Islet of Langerhans (tissue), 1 donor: ENCODE data around the gene DUSP1.
"Not testable (repeated sequence)": the region's sequence is repeated elsewhere in the genome, so short reads cannot be mapped to it uniquely, and the experiment has no call there.

Experiments used
- FAIRE-seq: peaks from one replicate; lab custom pipeline; 2011; peaks lifted over from hg19 to GRCh38; lab: Jason Lieb, UNC

The DUSP1 gene

DNA sequence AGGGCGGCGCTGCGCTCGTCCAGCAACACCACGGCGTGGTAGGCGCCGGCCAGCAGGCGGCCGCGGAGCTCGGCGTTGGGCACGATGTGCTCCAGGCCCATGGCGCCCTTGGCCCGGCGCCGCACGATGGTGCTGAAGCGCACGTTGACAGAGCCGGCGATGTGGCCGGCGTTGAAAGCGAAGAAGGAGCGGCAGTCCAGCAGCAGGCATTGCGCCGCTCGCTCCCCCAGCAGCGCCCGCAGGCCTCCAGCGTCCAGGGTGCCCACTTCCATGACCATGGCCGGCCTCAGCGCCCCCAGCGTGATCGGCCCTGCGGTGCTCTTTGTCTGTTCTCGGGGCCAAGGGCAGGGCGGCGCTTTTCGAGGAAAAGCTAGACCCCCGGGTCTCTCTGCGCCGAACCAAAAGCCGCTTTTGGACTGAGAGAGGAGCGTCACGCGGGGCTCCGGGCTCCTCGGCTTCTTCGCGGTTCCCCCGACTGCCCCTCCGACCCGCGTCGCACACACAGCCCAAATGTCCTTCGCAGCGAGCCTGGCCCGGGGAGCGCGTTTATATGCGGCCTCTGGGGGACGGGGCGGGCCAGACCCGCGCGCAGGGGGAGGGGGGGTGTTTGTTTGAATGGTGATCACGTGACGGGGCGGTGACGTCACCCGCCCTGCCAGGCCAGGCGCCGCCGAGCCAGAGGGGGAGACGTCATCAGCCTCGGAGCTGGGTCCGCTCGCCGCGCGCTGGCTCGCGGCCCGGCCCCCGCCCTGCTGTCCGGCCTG, at the start of gene DUSP1:
DUSP1 (minus strand) TSS at position 521 of the 764 bp plus-strand sequence; CDS start at position 278, 243 bp downstream.
- FAIRE-seq, result no peak

- no peak for FAIRE-seq
These were observed 49.2 kb upstream of the DUSP1 start for GRCh38 chr5:172820046-172820767.

DNA sequence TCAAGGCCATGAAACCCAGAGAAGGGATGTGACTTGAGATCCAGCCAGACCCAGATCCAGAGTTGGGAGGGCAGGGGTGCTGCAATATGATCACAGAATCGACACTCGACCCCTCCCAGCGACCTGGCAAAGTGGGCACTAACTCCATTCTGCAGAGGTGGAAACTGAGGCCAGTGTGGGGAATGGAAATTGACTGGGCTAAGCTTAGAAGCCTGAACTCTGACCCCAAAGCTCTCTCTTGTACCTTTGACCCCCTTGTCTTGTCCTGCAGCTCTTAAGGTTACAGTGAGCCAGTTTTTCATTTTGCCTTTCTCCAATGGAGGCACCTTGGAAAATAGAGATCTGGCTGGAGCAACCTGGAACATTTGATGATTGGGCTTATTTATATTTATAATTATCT, 48.6 kb upstream of the DUSP1 start:
- FAIRE-seq, result no peak

DNA sequence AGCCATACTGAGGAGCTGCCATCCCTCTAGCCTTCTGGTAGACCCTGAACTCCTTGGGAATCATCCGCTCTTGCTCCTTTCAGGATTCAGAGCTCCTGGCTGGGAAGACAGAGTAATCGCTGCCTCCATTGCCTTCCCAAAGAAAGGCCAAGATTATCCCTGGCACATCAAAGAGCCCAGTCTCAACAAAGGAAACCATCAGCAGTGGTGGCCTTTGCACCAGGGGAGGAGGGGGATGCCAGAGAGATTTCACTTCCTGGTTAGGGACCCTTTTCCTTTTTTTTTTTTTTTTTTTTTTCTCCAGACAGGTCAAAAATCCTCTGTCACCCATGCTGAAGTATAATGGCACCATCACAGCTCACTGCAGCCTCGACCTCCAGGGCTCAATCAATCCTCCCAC, 47.1 kb upstream of the DUSP1 start:
- FAIRE-seq, result no peak

DNA sequence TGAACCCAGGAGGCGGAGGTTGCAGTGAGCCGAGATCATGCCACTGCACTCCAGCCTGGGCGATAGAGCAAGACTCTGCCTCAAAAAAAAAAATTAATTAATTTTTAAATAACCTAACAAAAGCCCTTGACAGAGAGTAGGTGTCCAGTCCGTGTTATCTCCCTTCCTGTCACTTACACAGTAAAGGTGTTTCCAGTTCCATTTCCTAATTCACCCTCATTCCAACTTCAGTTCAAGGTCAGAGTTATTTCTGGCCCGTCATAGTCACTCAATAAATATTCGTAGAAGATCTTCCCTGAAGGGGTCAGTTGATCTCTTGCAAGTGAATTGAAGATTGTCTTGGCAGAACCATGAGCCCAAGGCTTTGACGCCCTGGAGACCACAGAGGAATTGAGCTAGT, 46.7 kb upstream of the DUSP1 start:
- no peak for FAIRE-seq

GRCh38 chr5:172816925-172817562, 46.0 kb upstream of the DUSP1 start:
- no peak for FAIRE-seq

DNA sequence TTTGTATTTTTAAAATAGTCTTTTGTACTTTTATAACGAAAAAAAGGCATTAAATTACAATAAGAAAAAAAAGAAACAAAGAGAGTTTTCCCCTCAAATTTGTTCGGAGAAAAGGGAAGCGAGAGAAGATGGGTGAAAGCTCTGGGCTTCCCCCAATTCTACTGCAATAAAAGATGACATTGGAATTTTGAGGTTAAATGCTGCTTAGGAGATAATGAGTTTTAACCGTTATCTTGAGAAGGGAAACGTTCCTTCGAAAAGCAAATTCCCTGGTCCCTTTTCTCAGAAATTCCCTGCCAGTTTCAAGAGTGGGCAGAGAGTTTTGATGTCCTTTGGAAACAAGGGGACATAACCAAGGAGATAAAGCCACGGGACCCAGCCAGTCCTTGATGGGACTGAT, 44.6 kb upstream of the DUSP1 start:
- FAIRE-seq, result no peak

DNA sequence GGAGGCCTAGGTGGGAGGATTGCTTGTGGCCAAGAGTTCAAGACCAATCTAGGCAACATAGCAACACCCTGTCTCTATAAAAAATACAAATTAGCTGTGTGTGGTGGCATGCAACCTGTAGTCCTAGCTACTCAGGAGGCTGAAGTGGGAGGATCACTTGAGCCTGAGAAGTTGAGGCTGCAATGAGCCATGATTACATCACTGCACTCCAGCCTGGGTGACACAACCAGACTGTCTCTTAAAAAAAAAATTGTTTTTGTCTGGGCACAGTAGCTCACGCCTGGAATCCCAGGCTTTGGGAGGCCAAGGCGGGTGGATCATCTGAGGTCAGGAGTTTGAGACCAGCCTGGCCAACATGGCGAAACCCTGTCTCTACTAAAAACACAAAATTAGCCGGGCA, 40.0 kb upstream of the DUSP1 start:
- FAIRE-seq, result not testable (repeated sequence)

DNA sequence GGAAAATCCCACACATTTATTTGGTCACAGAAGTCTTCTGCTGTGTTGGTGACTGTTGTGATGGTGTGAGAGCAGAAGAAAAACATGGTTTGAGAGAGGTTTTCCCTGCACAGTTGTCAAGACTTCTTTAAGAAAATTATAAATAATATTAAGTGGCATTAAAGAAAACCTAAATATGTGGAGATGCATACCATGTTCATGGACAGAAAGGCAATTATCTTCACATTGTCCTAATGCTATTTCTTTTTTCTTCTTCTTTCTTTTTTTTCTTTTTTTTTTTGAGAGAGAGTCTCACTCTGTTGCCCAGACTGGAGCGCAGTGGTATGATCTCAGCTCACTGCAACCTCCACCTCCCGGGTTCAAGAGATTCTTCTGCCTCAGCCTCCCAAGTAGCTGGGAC, 38.8 kb upstream of the DUSP1 start:
- FAIRE-seq, result no peak

- FAIRE-seq, result no peak
These were observed 36.8 kb upstream of the DUSP1 start for GRCh38 chr5:172807766-172808311.

DNA sequence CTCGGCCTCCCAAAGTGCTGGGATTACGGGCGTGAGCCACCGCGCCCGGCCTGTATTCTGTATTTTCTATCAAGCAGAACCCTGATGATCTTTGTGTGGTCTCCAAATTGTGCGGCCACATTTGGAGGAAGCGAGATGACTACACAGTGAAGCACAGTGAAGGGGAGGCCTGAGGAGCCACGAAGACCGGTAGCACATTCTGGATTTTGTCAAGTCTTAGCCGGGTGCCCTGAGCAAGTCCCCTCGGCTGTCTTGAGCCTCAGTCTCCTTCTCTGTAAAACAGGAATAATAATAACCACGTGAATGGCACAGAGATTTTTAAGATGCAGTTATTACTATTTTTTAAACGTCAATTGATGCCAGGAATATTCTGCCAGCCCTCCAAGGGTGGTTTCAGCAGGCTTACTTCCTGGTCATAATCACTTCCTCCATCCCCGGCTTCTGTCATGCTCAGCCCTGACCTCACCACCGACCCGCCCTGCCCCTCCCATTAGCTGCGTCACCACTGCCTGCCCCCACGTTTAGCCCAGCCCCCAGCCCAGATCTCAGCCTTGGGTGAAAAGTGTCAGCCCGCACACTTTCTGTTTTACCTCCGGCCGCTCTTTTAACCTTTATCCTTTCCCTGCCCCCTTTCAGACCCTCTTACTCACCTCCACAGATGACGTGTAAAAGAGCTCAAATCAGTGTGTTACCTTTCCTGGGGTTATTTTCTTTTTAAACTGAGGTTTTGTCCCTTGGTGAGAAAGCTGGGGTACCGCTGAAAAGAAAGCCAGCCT, 36.1 kb upstream of the DUSP1 start:
- FAIRE-seq, result no peak

DNA sequence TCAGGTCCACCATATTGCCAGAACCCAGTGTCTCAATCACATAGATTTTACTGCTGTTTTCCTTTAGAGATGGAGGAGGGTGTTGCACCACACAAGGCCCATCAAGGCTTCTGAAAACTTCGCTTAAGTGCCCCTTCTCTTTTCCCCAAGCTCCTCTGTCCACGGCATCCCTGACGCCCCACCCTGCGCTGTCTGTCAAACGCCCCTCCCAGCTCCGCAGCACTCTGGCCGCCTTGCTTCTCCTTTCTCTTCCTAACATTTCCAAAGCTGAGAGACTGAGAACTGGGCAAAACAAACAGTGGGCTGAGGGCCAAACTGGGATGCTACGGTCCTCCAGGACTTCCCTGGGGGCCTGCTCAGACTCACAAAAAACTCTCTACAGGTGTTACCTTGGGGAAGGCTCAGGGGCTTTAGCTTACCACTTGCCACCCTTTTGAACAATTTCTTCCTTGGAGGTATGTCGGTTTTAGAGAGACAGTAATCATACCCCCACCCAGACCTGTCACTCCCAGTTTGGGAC, 34.8 kb upstream of the DUSP1 start:
- no peak for FAIRE-seq

GRCh38 chr5:172805018-172805683, 34.2 kb upstream of the DUSP1 start:
- no peak for FAIRE-seq

- no peak for FAIRE-seq
These were observed 31.7 kb upstream of the DUSP1 start for GRCh38 chr5:172802567-172803176.

- no peak for FAIRE-seq
These were observed 31.1 kb upstream of the DUSP1 start for GRCh38 chr5:172802112-172802511.

- no peak for FAIRE-seq
These were observed 30.2 kb upstream of the DUSP1 start for GRCh38 chr5:172801179-172801671.

DNA sequence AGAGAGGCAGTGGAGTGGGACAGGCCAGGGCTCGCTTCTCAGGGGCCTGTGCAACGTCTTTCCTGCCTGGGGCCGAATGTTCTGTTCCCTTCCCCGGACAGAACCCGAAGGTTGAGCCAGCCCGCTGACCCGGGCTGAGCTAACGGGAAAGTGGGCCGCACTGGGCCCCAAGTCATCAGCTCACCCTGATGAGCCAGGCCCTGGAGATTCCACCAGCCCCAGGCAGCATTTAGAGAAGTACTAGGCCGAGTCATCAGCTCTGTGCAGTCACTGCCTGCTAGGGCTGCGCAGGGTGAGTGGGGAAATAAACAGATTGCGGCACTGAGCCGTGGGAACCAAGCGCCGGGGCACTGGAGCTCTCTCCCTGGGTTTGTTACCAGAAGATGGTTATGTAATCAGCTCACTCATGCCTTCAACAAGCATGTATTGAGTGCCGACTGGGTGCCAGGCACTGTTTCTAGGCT, 29.1 kb upstream of the DUSP1 start:
- no peak for FAIRE-seq

- FAIRE-seq, result no peak
These were observed 28.4 kb upstream of the DUSP1 start for GRCh38 chr5:172799416-172799815.

GRCh38 chr5:172798422-172799215, 27.6 kb upstream of the DUSP1 start:
- FAIRE-seq, result no peak

- FAIRE-seq, result no peak
These were observed 26.8 kb upstream of the DUSP1 start for GRCh38 chr5:172797771-172798191.
